IMR-90 (cell line): ENCODE results near the gene LAPTM5. TPM values are rescaled to one million over a fixed set of nuclear protein-coding genes. Genes with fewer than 3 reads are reported as not detected.

Experiments used
- ATAC-seq: fragments of 200-7000 bp; cut with Tn5 transposase; 2 replicates; pipeline ENCODE4 v1.9.1; 2020; ENCODE audit warnings: low read depth, mild to moderate bottlenecking, moderate library complexity
- BruUV-seq: library from RNA; stranded (reverse); fragments of 400-500 nt; replicated peaks from 2 replicates; lab custom pipeline; 2021; lab: Mats Ljungman, UMichigan
- CTCF ChIA-PET: fragments of 300-600 bp; formaldehyde crosslinking; extraction: SDS; loops from one replicate; lab custom pipeline; 2021; ENCODE audit warnings: antibody characterized with exemption; lab: Yijun Ruan, JAX
- POLR2A ChIA-PET: fragments of 300-600 bp; sonication (Branson Sonifier 250); formaldehyde crosslinking; loops from one replicate; lab custom pipeline; 2022; ENCODE audit warnings: antibody characterized with exemption; ENCODE audit not compliant: unreplicated experiment; lab: Charles Lee
- DNase-seq: peaks from one replicate; pipeline ENCODE4 v3.0.0; 2013
- H2AFZ ChIP-seq: replicated peaks from 2 replicates; pipeline ENCODE3; 2013; ENCODE audit warnings: low read length, mild to moderate bottlenecking; ENCODE audit not compliant: poor library complexity
- H2AK5ac ChIP-seq: 2 replicates; pipeline ENCODE4 v1.6.1; 2013; ENCODE audit warnings: low read depth, low read length, inconsistent platforms
- H2AK9ac ChIP-seq: replicated peaks from 2 replicates; pipeline ENCODE3; 2013; ENCODE audit warnings: mild to moderate bottlenecking, low read depth, low read length, moderate library complexity; ENCODE audit not compliant: poor library complexity
- H2BK120ac ChIP-seq: 2 replicates; pipeline ENCODE4 v1.6.1; 2013; ENCODE audit warnings: low read depth, low read length, inconsistent platforms
- H2BK15ac ChIP-seq: 3 replicates; pipeline ENCODE4 v1.6.1; 2013; ENCODE audit warnings: low read depth, low read length, inconsistent platforms
- H2BK20ac ChIP-seq: 2 replicates; pipeline ENCODE4 v1.6.1; 2013; ENCODE audit warnings: low read depth, mild to moderate bottlenecking, inconsistent platforms, low read length, moderate library complexity
- H2BK5ac ChIP-seq: 2 replicates; pipeline ENCODE4 v1.6.1; 2013; ENCODE audit warnings: mild to moderate bottlenecking, low read depth, low read length, inconsistent platforms; ENCODE audit not compliant: poor library complexity, severe bottlenecking
- H3K14ac ChIP-seq: replicated peaks from 2 replicates; pipeline ENCODE4 v1.6.1; 2013; ENCODE audit warnings: low read depth, low read length, inconsistent platforms
- H3K18ac ChIP-seq: 2 replicates; pipeline ENCODE4 v1.6.1; 2013; ENCODE audit warnings: low read depth, low read length, control low read depth
- H3K23ac ChIP-seq: 2 replicates; pipeline ENCODE4 v1.6.1; 2013; ENCODE audit warnings: low read depth, low read length, inconsistent platforms
- H3K27ac ChIP-seq: 2 replicates; pipeline ENCODE4 v1.5.1; 2013; ENCODE audit warnings: mild to moderate bottlenecking, control low read depth, low read length; ENCODE audit not compliant: insufficient read depth
- H3K27me3 ChIP-seq: 2 replicates; pipeline ENCODE4 v1.6.1; 2013; ENCODE audit warnings: low read length; ENCODE audit not compliant: control insufficient read depth, insufficient read depth
- H3K36me3 ChIP-seq: 2 replicates; pipeline ENCODE4 v1.6.1; 2013; ENCODE audit warnings: low read length, mixed read lengths; ENCODE audit not compliant: control insufficient read depth, insufficient read depth
- H3K4ac ChIP-seq: 2 replicates; pipeline ENCODE4 v1.6.1; 2013; ENCODE audit warnings: low read depth, low read length, inconsistent platforms
- H3K4me1 ChIP-seq: 2 replicates; pipeline ENCODE4 v1.6.1; 2013; ENCODE audit warnings: low read length, mixed read lengths; ENCODE audit not compliant: control insufficient read depth, insufficient read depth
- H3K4me2 ChIP-seq: 2 replicates; pipeline ENCODE4 v1.6.1; 2013; ENCODE audit warnings: low read depth, mild to moderate bottlenecking, control low read depth, low read length, moderate library complexity
- H3K4me3 ChIP-seq: 2 replicates; pipeline ENCODE4 v1.5.1; 2013; ENCODE audit warnings: low read depth, mild to moderate bottlenecking, control low read depth, low read length, moderate library complexity; ENCODE audit not compliant: insufficient read depth
- H3K56ac ChIP-seq: 2 replicates; pipeline ENCODE4 v1.6.1; 2013; ENCODE audit warnings: low read length, inconsistent platforms; ENCODE audit not compliant: insufficient read depth; ENCODE audit errors: extremely low read depth
- H3K79me1 ChIP-seq, 2 experiments: 2 replicates each; pipeline ENCODE4 v1.6.1; 2013; ENCODE audit warnings: low read length in 2 of 2, inconsistent platforms in 1 of 2, low read depth in 1 of 2
- H3K9ac ChIP-seq: 2 replicates; pipeline ENCODE4 v1.6.1; 2013; ENCODE audit warnings: low read depth, low read length, control low read depth
- H3K9me1 ChIP-seq: 2 replicates; pipeline ENCODE4 v1.6.1; 2013; ENCODE audit warnings: low read length, inconsistent platforms; ENCODE audit not compliant: insufficient read depth
- H3K9me3 ChIP-seq: 2 replicates; pipeline ENCODE4 v1.6.1; 2013; ENCODE audit warnings: low read length; ENCODE audit not compliant: control insufficient read depth, insufficient read depth
- H4K20me1 ChIP-seq: 2 replicates; pipeline ENCODE4 v1.6.1; 2013; ENCODE audit warnings: low read length, inconsistent platforms; ENCODE audit not compliant: insufficient read depth
- H4K5ac ChIP-seq: 2 replicates; pipeline ENCODE4 v1.6.1; 2013; ENCODE audit warnings: mild to moderate bottlenecking, low read depth, low read length, control low read depth
- H4K8ac ChIP-seq, 2 experiments: 2 replicates each; pipeline ENCODE4 v1.6.1; 2013; ENCODE audit warnings: low read depth in 2 of 2, low read length in 2 of 2, control low read depth in 1 of 2, inconsistent platforms in 1 of 2
- H4K91ac ChIP-seq: 2 replicates; pipeline ENCODE4 v1.6.1; 2013; ENCODE audit warnings: low read depth, low read length, inconsistent platforms; ENCODE audit not compliant: insufficient read depth
- MAZ ChIP-seq: IDR thresholded peaks from 2 replicates; pipeline ENCODE4 v1.6.1; 2012; ENCODE audit warnings: low read depth, mild to moderate bottlenecking, low read length, improper control_type of control experiment, moderate library complexity, borderline replicate concordance
- NFE2L2 ChIP-seq: fragments of 150-350 bp; IDR thresholded peaks from 2 replicates; pipeline ENCODE4 v1.6.1; 2016; ENCODE audit warnings: low read depth, mild to moderate bottlenecking, low read length
- POLR2A ChIP-seq: IDR thresholded peaks from 2 replicates; pipeline ENCODE4 v1.6.1; 2012; ENCODE audit warnings: mild to moderate bottlenecking, low read depth, low read length
- RAD21 ChIP-seq: IDR thresholded peaks from 2 replicates; pipeline ENCODE4 v1.6.1; 2012; ENCODE audit warnings: low read length, improper control_type of control experiment
- RFX5 ChIP-seq: IDR thresholded peaks from 2 replicates; pipeline ENCODE4 v1.8.0; 2012; ENCODE audit warnings: low read depth, mild to moderate bottlenecking, low read length, moderate library complexity
- SMC3 ChIP-seq: fragments of 150-350 bp; IDR thresholded peaks from 2 replicates; pipeline ENCODE4 v1.6.1; 2016; ENCODE audit warnings: low read depth, mild to moderate bottlenecking, antibody characterized with exemption, low read length, moderate library complexity
- WGBS, 2 experiments: methylation state at CpG; one replicate each; pipeline versions ENCODE4 v1.1.5 to v1.1.7; 2013; ENCODE audit warnings: missing lambda C conversion rate in 2 of 2; ENCODE audit not compliant: insufficient read length in 1 of 2; ENCODE audit errors: extremely low coverage in 2 of 2; 5-methylcytosine and 5-hydroxymethylcytosine counted together
- dilution Hi-C: fragments of 300-500 bp; cut with HindIII; formaldehyde crosslinking; loops from one replicate; pipeline ENCODE4 v1.14.3; 2018; ENCODE audit warnings: low sequenced_read_pairs; ENCODE audit not compliant: unreplicated experiment
- in situ Hi-C: fragments of 300-500 bp; cut with MboI; formaldehyde crosslinking; loops from 3 replicates; pipeline ENCODE4 v1.14.3; 2019; ENCODE audit warnings: low sequenced_read_pairs, inconsistent platforms, mixed read lengths
- intact Hi-C: fragments of 100-400 bp; cut with micrococcal nuclease; formaldehyde crosslinking; loops from 2 replicates; pipeline ENCODE4 v1.10.0; 2022
- polyA plus RNA-seq, 3 experiments: library from polyadenylated mRNA; depleted of rRNA; stranded (reverse); fragments of >200 nt; gene quantifications; 2 replicates each; pipeline ENCODE4 v1.2.3, GENCODE V29; 2012; ENCODE audit warnings: low replicate concordance in 1 of 3
- total RNA-seq: library from RNA; depleted of rRNA; stranded (reverse); fragments of >200 nt; gene quantifications from 2 replicates; pipeline ENCODE4 v1.2.3, GENCODE V29; 2012

Gene LAPTM5
- total and polyA plus RNA-seq, 2 of the 4 experiments (the other 2 are of a cell fraction): 0.09 TPM; not detected in 1

GRCh38 chr1:30746212-30747032 lies 11.2 kb downstream of the LAPTM5 start:
- TF ChIP-seq NFE2L2 (no peak), RFX5 (no peak), SMC3 (no peak), MAZ (no peak), POLR2A (no peak), RAD21 (no peak)
- POLR2A ChIA-PET: no interaction called here
- WGBS, 2 experiments: 80% methylated on average over 9 of the region's 16 CpGs; no CpG with 5 or more reads in 1 of the 2 experiments
- H2AFZ ChIP-seq: peak overlapping the region; percentile 41
- no peak overlapping the region for H4K5ac ChIP-seq
- H2BK20ac ChIP-seq: no peak overlapping the region
- CTCF ChIA-PET: interaction anchor here (0.6 kb wide), 1 partner anchor 204 kb away, joined by 3 read pairs; no protein-coding TSS in a partner anchor
- H2BK120ac ChIP-seq: no peak overlapping the region
- dilution Hi-C loops (no loop called here), in situ Hi-C loops (no loop called here), intact Hi-C loops (no loop called here)
- DNase-seq (no peak), ATAC-seq (no peak)
- H4K91ac ChIP-seq: no peak overlapping the region
- H3K4me2 ChIP-seq: no peak overlapping the region
- H3K27ac ChIP-seq: no peak overlapping the region
- H3K27me3 ChIP-seq: peaks cover 8% of the 10 kb centered on the region; the same call in 1 of the 2 replicates
- H3K36me3 ChIP-seq: no peaks in the 10 kb centered on the region
- no peak overlapping the region for H2BK5ac ChIP-seq
- H3K9me3 ChIP-seq: no peaks in the 10 kb centered on the region
- H2AK5ac ChIP-seq: no peak overlapping the region
- H3K4me3 ChIP-seq: no peak overlapping the region
- no peak overlapping the region for H3K23ac ChIP-seq
- no peaks in the 10 kb centered on the region for H4K20me1 ChIP-seq
- no peaks in the 10 kb centered on the region for H3K79me1 ChIP-seq
- no TSS peak for BruUV-seq
- no peak overlapping the region for H3K14ac ChIP-seq
- no peak overlapping the region for H2BK15ac ChIP-seq
- no peak overlapping the region for H4K8ac ChIP-seq
- H3K9ac ChIP-seq: no peak overlapping the region
- H2AK9ac ChIP-seq: no peak overlapping the region
- H3K4me1 ChIP-seq: peaks cover 6% of the 10 kb centered on the region
- H3K18ac ChIP-seq: no peak overlapping the region
- H3K56ac ChIP-seq: no peak overlapping the region
- H3K9me1 ChIP-seq: peaks cover 5% of the 10 kb centered on the region; the same call in 1 of the 2 replicates
- no peak overlapping the region for H3K4ac ChIP-seq
